Measurements from ENCODE around the gene PTPRN2. TPM values are rescaled to one million over a fixed set of nuclear protein-coding genes. Genes with fewer than 3 reads are reported as not detected.

Gene PTPRN2
- polyA plus RNA-seq, 4 donors: 7.3 to 11.4 (median 8.0) TPM

- DNase-seq (ENCODE audit: low read depth in 4 of 4, low spot score in 2 of 4): no peak
These were observed 584.0 kb downstream of the PTPRN2 start for GRCh38 chr7:158003441-158004122.

- no peak for DNase-seq (ENCODE audit: low read depth in 4 of 4, low spot score in 2 of 4)
These were observed 585.0 kb downstream of the PTPRN2 start for GRCh38 chr7:158002486-158003080.

DNA sequence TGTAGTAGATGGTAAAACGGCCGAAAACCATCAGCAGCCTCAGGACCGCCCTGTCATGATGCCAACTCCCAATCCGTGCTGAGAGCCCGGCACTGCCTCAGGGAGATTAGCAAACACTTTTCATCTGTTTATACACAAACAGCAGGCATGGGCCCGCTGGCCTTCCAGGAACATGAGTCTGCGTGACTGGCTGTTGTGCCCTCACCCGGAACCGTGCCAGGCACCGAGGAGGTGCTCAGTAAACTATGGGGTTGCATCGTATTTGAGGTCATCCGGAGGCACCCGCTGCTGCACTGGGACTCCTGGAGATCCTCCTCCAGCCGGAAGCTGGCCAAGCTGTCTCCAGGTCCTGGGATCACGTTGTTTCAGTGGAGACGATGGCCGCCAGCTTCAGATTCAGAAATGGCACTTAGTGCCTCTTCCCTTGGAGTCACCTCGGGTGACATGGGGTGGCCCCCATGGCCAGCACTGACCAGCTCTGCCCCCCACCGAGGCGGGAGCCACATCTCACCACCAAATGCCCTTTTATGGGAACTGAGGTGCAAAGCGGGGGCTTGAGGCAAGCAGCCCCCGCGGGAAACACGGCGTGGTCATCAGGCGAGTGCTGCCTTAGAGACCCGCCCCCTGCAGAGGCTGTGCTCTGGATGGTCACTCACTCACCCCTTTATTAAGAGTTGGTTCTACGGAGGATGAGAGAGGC, 585.9 kb downstream of the PTPRN2 start:
- DNase-seq (ENCODE audit: low read depth in 4 of 4, low spot score in 2 of 4): no peak

DNA sequence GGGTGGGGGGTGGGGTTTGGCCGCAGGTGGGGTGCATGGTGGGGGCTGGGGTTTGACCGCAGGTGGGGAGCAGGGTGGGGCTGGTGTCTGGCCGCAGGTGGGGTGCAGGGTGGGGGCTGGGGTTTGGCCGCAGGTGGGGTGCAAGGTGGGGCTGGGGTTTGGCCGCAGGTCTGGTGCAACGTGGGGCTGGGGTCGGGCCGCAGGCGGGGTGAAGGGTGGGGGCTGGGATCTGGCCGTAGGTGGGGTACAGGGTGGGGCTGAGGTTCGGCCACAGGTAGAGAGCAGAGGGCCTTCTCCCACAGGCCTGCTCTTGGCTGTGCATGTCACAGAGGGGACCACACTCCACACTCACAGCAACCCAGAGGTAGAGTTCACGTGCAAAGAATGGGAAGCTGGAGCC, 586.6 kb downstream of the PTPRN2 start:
- DNase-seq (ENCODE audit: low read depth in 4 of 4, low spot score in 2 of 4): no peak

- DNase-seq (ENCODE audit: low read depth in 4 of 4, low spot score in 2 of 4): no peak
These were observed 587.5 kb downstream of the PTPRN2 start for GRCh38 chr7:158000160-158000559.

GRCh38 chr7:157998884-157999552, 588.6 kb downstream of the PTPRN2 start:
- no peak for DNase-seq (ENCODE audit: low read depth in 4 of 4, low spot score in 2 of 4)

- no peak for DNase-seq (ENCODE audit: low read depth in 4 of 4, low spot score in 2 of 4)
These were observed 590.2 kb downstream of the PTPRN2 start for GRCh38 chr7:157997471-157997870.

GRCh38 chr7:157997080-157997440, 590.6 kb downstream of the PTPRN2 start:
- DNase-seq (ENCODE audit: low read depth in 4 of 4, low spot score in 2 of 4): no peak

GRCh38 chr7:157996359-157997079, 591.1 kb downstream of the PTPRN2 start:
- DNase-seq (ENCODE audit: low read depth in 4 of 4, low spot score in 2 of 4): no peak

GRCh38 chr7:157995815-157996214, 591.8 kb downstream of the PTPRN2 start:
- DNase-seq (ENCODE audit: low read depth in 4 of 4, low spot score in 2 of 4): no peak

DNA sequence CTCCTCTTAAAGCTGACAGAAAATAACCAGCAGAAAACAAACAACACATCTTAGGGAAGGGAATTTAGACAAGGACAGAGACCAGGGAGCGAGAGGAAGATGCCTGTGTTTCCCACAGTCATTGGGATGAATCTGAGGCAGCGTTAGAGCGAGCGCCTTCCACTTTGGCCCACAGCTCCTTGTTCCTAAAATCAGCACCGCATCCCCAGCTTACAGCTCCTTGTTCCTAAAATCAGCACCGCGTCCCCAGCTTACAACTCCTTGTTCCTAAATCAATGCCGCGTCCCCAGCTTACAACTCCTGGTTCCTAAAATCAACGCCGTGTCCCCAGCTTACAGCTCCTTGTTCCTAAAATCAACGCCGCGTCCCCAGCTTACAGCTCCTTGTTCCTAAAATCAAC, 593.3 kb downstream of the PTPRN2 start:
- no peak for DNase-seq (ENCODE audit: low read depth in 4 of 4, low spot score in 2 of 4)

DNA sequence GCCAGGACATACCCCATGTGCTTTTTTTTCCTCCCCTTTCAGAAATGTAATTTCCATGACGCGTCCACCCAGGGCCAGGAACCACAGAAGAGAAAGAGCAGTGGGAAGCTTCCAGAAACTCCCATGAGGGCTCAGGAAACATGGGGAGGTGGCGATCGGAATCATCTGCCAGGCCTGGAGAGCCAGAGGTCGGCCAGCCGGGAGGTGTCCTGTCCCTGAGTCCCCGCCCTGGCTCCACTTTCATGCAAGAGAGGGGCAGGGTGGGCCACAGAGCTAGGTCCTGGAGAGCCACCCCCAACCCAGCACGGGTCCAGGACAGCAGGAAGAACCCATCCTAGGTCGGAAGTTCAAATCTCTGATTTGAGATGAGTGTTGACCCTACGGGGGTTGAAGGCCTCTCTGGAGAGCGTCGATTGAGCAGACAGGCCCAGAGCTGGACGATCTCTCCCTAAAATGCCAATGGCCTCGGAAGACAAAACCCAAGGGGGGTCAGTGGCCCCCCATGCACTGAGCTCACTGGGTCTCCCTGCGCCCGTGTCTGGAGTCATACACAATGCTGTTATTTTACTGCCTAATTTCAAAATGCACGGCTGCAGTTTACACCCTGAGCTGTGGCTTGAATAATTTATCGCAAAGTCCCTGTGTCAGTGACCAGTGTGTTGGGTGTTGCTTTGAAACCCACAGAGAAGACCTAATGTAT, 594.1 kb downstream of the PTPRN2 start:
- no peak for DNase-seq (ENCODE audit: low read depth in 4 of 4, low spot score in 2 of 4)

DNA sequence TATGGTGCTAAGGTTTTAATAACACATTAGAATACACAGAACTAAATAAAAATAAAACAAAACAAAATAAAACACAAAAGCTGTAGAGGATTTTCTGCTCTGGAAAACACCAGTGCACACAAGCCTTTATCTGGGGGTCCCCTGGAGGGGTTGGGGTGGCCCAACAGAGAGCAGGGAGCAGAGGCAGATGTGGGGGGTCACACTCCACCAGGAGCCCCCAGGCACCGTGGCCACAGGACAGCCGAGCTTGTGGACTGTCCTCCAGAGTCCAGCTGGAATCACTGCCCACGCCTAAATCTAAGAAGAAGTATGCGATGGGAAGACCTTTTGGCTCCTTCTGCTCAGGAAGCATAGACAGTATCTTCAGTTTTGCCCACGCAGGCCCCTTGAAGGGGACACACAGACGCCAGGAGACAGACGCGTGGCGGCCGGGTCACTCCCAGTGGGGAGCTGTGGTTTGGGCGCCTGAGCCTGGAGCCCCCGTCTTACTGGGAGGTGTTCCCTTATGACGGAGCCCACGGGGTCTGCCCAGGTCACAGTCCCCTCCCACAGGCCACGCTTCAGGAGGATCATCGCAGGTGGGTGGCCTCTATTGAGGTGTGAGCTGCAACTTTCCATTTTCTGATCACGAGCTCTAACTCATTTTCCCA, 595.0 kb downstream of the PTPRN2 start:
- DNase-seq (ENCODE audit: low read depth in 4 of 4, low spot score in 2 of 4): no peak

GRCh38 chr7:157991761-157992160, 595.9 kb downstream of the PTPRN2 start:
- DNase-seq (ENCODE audit: low read depth in 4 of 4, low spot score in 2 of 4): no peak

DNA sequence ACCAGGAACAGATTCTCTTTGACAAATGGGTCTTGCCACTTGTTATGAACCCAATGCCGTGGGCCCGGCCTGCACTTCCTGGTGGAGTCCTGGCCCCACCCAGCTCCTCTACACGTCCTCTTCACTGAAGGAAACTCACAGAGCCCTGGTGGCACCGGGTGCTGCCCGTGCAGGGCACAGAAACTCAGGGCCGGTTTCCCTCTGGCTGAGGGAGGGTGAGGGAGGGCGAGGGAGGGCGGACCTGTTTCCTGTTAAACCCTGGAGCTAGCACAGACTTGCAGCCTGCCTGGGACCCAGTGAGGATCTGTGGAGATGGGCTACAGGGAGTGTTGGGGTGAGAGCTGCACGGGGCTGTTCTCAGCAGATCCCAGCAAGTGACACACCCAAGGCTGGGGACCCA, 596.3 kb downstream of the PTPRN2 start:
- DNase-seq (ENCODE audit: low read depth in 4 of 4, low spot score in 2 of 4): no peak

DNA sequence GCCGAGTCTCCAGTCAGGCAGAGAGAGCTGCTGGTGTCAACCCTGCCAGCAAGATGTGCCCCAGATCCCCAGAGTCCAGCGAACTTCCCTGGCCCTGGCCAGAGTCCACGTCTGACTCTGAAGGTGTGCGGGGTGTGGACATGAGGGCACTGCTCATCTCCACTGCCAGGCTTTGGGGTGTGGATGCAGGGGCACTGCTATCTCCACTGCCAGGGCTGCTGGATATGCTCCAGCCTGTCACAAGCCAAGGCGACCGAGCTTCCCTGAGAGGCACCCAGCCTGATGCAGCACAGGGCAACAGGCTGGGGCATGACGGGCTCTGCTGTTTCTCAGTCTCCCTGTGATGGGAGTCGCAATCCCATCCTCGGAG, 596.8 kb downstream of the PTPRN2 start:
- DNase-seq (ENCODE audit: low read depth in 4 of 4, low spot score in 2 of 4): no peak

- no peak for DNase-seq (ENCODE audit: low read depth in 4 of 4, low spot score in 2 of 4)
These were observed 597.3 kb downstream of the PTPRN2 start for GRCh38 chr7:157990226-157990880.

- no peak for DNase-seq (ENCODE audit: low read depth in 4 of 4, low spot score in 2 of 4)
These were observed 598.0 kb downstream of the PTPRN2 start for GRCh38 chr7:157989589-157989988.

- DNase-seq (ENCODE audit: low read depth in 4 of 4, low spot score in 2 of 4): no peak
These were observed 599.7 kb downstream of the PTPRN2 start for GRCh38 chr7:157987906-157988305.

All from left renal cortex interstitium (tissue), 4 donors.